ENCODE measurements around the gene FHIP1B.

DNA sequence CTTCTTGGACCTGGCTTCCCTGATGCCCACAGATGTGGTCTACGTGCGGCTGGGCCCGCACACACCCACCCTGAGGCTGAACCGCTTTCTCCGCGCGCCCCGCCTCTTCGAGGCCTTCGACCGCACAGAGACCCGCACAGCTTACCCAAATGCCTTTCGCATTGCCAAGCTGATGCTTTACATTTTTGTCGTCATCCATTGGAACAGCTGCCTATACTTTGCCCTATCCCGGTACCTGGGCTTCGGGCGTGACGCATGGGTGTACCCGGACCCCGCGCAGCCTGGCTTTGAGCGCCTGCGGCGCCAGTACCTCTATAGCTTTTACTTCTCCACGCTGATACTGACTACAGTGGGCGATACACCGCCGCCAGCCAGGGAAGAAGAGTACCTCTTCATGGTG, 5.7 kb upstream of the FHIP1B start:
- TF ChIP-seq, protein P1, sequence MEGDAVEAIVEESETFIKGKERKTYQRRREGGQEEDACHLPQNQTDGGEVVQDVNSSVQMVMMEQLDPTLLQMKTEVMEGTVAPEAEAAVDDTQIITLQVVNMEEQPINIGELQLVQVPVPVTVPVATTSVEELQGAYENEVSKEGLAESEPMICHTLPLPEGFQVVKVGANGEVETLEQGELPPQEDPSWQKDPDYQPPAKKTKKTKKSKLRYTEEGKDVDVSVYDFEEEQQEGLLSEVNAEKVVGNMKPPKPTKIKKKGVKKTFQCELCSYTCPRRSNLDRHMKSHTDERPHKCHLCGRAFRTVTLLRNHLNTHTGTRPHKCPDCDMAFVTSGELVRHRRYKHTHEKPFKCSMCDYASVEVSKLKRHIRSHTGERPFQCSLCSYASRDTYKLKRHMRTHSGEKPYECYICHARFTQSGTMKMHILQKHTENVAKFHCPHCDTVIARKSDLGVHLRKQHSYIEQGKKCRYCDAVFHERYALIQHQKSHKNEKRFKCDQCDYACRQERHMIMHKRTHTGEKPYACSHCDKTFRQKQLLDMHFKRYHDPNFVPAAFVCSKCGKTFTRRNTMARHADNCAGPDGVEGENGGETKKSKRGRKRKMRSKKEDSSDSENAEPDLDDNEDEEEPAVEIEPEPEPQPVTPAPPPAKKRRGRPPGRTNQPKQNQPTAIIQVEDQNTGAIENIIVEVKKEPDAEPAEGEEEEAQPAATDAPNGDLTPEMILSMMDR (IDR thresholded peaks at IDR 0.05): no peak
- no peak for TF ChIP-seq POLR2A (IDR thresholded peaks at IDR 0.05)
